GM23338 (cell line): ENCODE measurements around the gene TPP2. TPM values are rescaled to one million over a fixed set of nuclear protein-coding genes. Genes with fewer than 3 reads are reported as not detected.

Experiments
- ATAC-seq: fragments of 200-7000 bp; cut with Tn5 transposase; 3 replicates; pipeline ENCODE4 v1.9.1; 2020
- DNase-seq: peaks from one replicate; pipeline ENCODE4 v3.0.0-alpha.2; 2015; ENCODE audit warnings: low spot score
- H2AFZ ChIP-seq: fragments of 200-600 bp; sonication (generic); 2 replicates; pipeline ENCODE4 v1.8.0; 2016; ENCODE audit warnings: antibody characterized with exemption, mild to moderate bottlenecking, moderate library complexity
- H3F3A ChIP-seq: fragments of 200-600 bp; sonication (generic); replicated peaks from 2 replicates; pipeline ENCODE4 v1.8.0; 2017; ENCODE audit warnings: antibody characterized with exemption, mixed run types, low read depth
- H3K27ac ChIP-seq: fragments of 200-600 bp; sonication (generic); 2 replicates; pipeline ENCODE4 v1.6.1; 2016; ENCODE audit warnings: low read depth
- H3K27me3 ChIP-seq: fragments of 200-600 bp; sonication (generic); 2 replicates; pipeline ENCODE4 v1.8.0; 2016; ENCODE audit warnings: mild to moderate bottlenecking, mixed run types, moderate library complexity; ENCODE audit not compliant: insufficient read depth
- H3K36me3 ChIP-seq: fragments of 200-600 bp; sonication (generic); 2 replicates; pipeline ENCODE4 v1.8.0; 2016; ENCODE audit warnings: mild to moderate bottlenecking; ENCODE audit not compliant: insufficient read depth
- H3K4me1 ChIP-seq: fragments of 200-600 bp; sonication (generic); 2 replicates; pipeline ENCODE4 v1.8.0; 2016; ENCODE audit warnings: mild to moderate bottlenecking, moderate library complexity; ENCODE audit not compliant: insufficient read depth
- H3K4me2 ChIP-seq: fragments of 200-600 bp; sonication (generic); 2 replicates; pipeline ENCODE4 v1.7.1; 2017; ENCODE audit warnings: mixed run types
- H3K4me3 ChIP-seq: fragments of 200-600 bp; sonication (generic); 2 replicates; pipeline ENCODE4 v1.6.1; 2016; ENCODE audit warnings: mixed run types
- H3K79me2 ChIP-seq: fragments of 200-600 bp; sonication (generic); replicated peaks from 2 replicates; pipeline ENCODE4 v1.8.0; 2017; ENCODE audit warnings: mild to moderate bottlenecking; ENCODE audit not compliant: insufficient read depth
- H3K9me2 ChIP-seq: fragments of 200-600 bp; sonication (generic); 2 replicates; pipeline ENCODE4 v1.8.0; 2017; ENCODE audit not compliant: insufficient read depth
- H4K20me1 ChIP-seq: fragments of 200-600 bp; sonication (generic); replicated peaks from 2 replicates; pipeline ENCODE4 v1.8.0; 2017; ENCODE audit warnings: mild to moderate bottlenecking; ENCODE audit not compliant: insufficient read depth
- H3K27ac Mint-ChIP-seq: 2 replicates; pipeline ENCODE4 v1.8.0; 2020; ENCODE audit warnings: inconsistent platforms, mild to moderate bottlenecking, moderate library complexity, mixed read lengths
- H3K27me3 Mint-ChIP-seq: 3 replicates; pipeline ENCODE4 v1.8.0; 2022; ENCODE audit warnings: low read depth, mild to moderate bottlenecking, moderate library complexity, mixed read lengths, inconsistent platforms; ENCODE audit not compliant: insufficient read depth, poor library complexity
- H3K36me3 Mint-ChIP-seq: 3 replicates; pipeline ENCODE4 v1.8.0; 2021; ENCODE audit warnings: low read depth, mild to moderate bottlenecking, inconsistent platforms, moderate library complexity, mixed read lengths
- H3K4me1 Mint-ChIP-seq: 3 replicates; pipeline ENCODE4 v1.8.0; 2020; ENCODE audit warnings: mild to moderate bottlenecking, inconsistent platforms, mixed read lengths
- H3K4me3 Mint-ChIP-seq: 3 replicates; pipeline ENCODE4 v1.8.0; 2021; ENCODE audit warnings: moderate library complexity, mild to moderate bottlenecking, inconsistent platforms, mixed read lengths
- H3K9me3 Mint-ChIP-seq: 3 replicates; pipeline ENCODE4 v1.8.0; 2020; ENCODE audit warnings: moderate library complexity, mild to moderate bottlenecking, inconsistent platforms, mixed read lengths
- CTCF ChIP-seq, 2 experiments: fragments of 200-600 bp in 1 of 2; sonication (generic) in 1 of 2; conservative IDR thresholded peaks; 2 replicates each; pipeline versions ENCODE4 v1.5.1 to v1.6.1; 2016 to 2017; ENCODE audit warnings: antibody characterized with exemption in 2 of 2, low read depth in 2 of 2, mild to moderate bottlenecking in 2 of 2, moderate library complexity in 1 of 2
- EZH2 ChIP-seq: fragments of 200-600 bp; sonication (generic); IDR thresholded peaks from one replicate; pipeline ENCODE4 v1.8.0; 2017; ENCODE audit warnings: antibody characterized with exemption, mild to moderate bottlenecking, low read depth; ENCODE audit not compliant: unreplicated experiment
- JUNB ChIP-seq: IDR thresholded peaks from one replicate; pipeline ENCODE4 v1.6.1; 2016; ENCODE audit warnings: antibody characterized with exemption; ENCODE audit not compliant: unreplicated experiment
- REST ChIP-seq: IDR thresholded peaks from one replicate; pipeline ENCODE4 v1.6.1; 2018; ENCODE audit warnings: antibody characterized with exemption; ENCODE audit not compliant: unreplicated experiment
- ZNF114 ChIP-seq: fragments of 250-450 bp; sonication (Bioruptor Pico); IDR thresholded peaks from 2 replicates; pipeline ENCODE4 v1.5.0; 2020; ENCODE audit warnings: mild to moderate bottlenecking, moderate library complexity
- ZNF462 ChIP-seq: fragments of 250-450 bp; sonication (Bioruptor Pico); IDR thresholded peaks from 2 replicates; pipeline ENCODE4 v1.5.0; 2020; ENCODE audit warnings: mild to moderate bottlenecking, moderate library complexity
- polyA plus RNA-seq: library from polyadenylated mRNA; unstranded; fragments of >200 nt; fragmentation: Nextera tagmentation; extraction: Ambion mirVana; gene quantifications from 2 replicates; pipeline ENCODE4 v1.2.1, GENCODE V29; 2016
- total RNA-seq: library from RNA; depleted of rRNA; stranded (reverse); fragments of >200 nt; shearing (Covaris generic); gene quantifications from 2 replicates; pipeline ENCODE4 v1.2.3, GENCODE V29; 2014

The TPP2 gene
- total and polyA plus RNA-seq, 2 experiments from 2014 or later = 56.6 to 111 TPM

- TF ChIP-seq ZNF462 (no peak), EZH2 (no peak), ZNF114 (no peak), REST (no peak)
These were observed 24.5 kb upstream of the TPP2 start (continued) for GRCh38 chr13:102572323-102572722.

GRCh38 chr13:102580552-102581169, 16.1 kb upstream of the TPP2 start:
- no peak overlapping the region for H3K27ac ChIP-seq
- Mint-ChIP-seq H3K4me1 (0 out of 3 replicates have a peak, but pooled peaks cover 2% of the 10 kb centered on the region), H3K27ac (no peak overlapping the region), H3K36me3 (no peaks in the 10 kb centered on the region), H3K27me3 (peaks cover 4% of the 10 kb centered on the region), H3K9me3 (no peaks in the 10 kb centered on the region), H3K4me3 (no peak overlapping the region)
- H2AFZ ChIP-seq = no peak overlapping the region
- TF ChIP-seq JUNB (no peak), CTCF (conservative IDR thresholded peaks at IDR 0.05; ENCODE audit: low read depth in 2 of 2) (peak; percentile 81 to 85)
- no peaks in the 10 kb centered on the region for H3K36me3 ChIP-seq
- no peaks in the 10 kb centered on the region for H3F3A ChIP-seq
- H3K9me2 ChIP-seq = no peaks in the 10 kb centered on the region
- no peak overlapping the region for H3K4me2 ChIP-seq
- H4K20me1 ChIP-seq = no peaks in the 10 kb centered on the region
- no peak overlapping the region for H3K4me3 ChIP-seq
- H3K4me1 ChIP-seq = no peaks in the 10 kb centered on the region
- H3K27me3 ChIP-seq = no peaks in the 10 kb centered on the region
- DNase-seq (peak; percentile 86), ATAC-seq (peak; percentile 86)
- H3K79me2 ChIP-seq = no peaks in the 10 kb centered on the region
